Astrocyte (in vitro differentiated cells and primary cell): ENCODE results near the gene SFR1.

Source experiments
- CTCF ChIP-seq: IDR thresholded peaks from 2 replicates; pipeline ENCODE4 v1.5.1; 2011; ENCODE audit warnings: low read depth, mild to moderate bottlenecking, inconsistent platforms, low read length, moderate library complexity; ENCODE audit not compliant: insufficient read depth
- EZH2 ChIP-seq: IDR thresholded peaks from 2 replicates; pipeline ENCODE4 v1.6.1; 2012; ENCODE audit warnings: mild to moderate bottlenecking, low read length, inconsistent platforms; ENCODE audit not compliant: insufficient read depth

GRCh38 chr10:104099941-104100340, 22.0 kb upstream of the SFR1 start:
- no peak for TF ChIP-seq CTCF
- TF ChIP-seq EZH2 = no peak
